OCI-LY3 (cell line): ENCODE measurements around the gene COL4A1.

Experiments
- H2AFZ ChIP-seq: fragments of 200-600, 300-600 bp; shearing (Covaris generic); 2 replicates; pipeline ENCODE4 v1.6.0; 2014; ENCODE audit warnings: antibody characterized with exemption, low read depth, low read length
- H3K27ac ChIP-seq: fragments of 200-600, 300-600 bp; sonication (generic); 2 replicates; pipeline ENCODE4 v1.5.1; 2014; ENCODE audit warnings: mild to moderate bottlenecking, low read length, moderate library complexity, mixed read lengths
- H3K27me3 ChIP-seq: fragments of 200-600, 300-600 bp; sonication (generic); 2 replicates; pipeline ENCODE4 v1.6.1; 2014; ENCODE audit warnings: low read depth, low read length, mixed read lengths
- H3K36me3 ChIP-seq: fragments of 200-600, 300-600 bp; sonication (generic); replicated peaks from 2 replicates; pipeline ENCODE3; 2014; ENCODE audit warnings: low read depth, low read length, mixed read lengths
- H3K4me1 ChIP-seq: fragments of 300-600, 200-600 bp; sonication (generic); 2 replicates; pipeline ENCODE4 v1.6.1; 2014; ENCODE audit warnings: low read length, mixed read lengths
- H3K4me2 ChIP-seq: fragments of 200-600, 300-600 bp; sonication (generic); 2 replicates; pipeline ENCODE4 v1.6.1; 2014; ENCODE audit warnings: low read length, mixed read lengths
- H3K4me3 ChIP-seq: fragments of 300-600, 200-600 bp; sonication (generic); 2 replicates; pipeline ENCODE4 v1.5.1; 2014; ENCODE audit warnings: antibody characterized with exemption, mild to moderate bottlenecking, low read length, moderate library complexity
- H3K79me2 ChIP-seq: fragments of 300-600, 200-600 bp; shearing (Covaris generic); 2 replicates; pipeline ENCODE4 v1.6.1; 2014; ENCODE audit warnings: mild to moderate bottlenecking, low read length, mixed read lengths
- H3K9ac ChIP-seq: fragments of 300-600, 200-600 bp; shearing (Covaris generic); 2 replicates; pipeline ENCODE4 v1.6.0; 2014; ENCODE audit warnings: mild to moderate bottlenecking, low read length, moderate library complexity
- H3K9me3 ChIP-seq: fragments of 200-600, 300-600 bp; shearing (Covaris generic); 2 replicates; pipeline ENCODE4 v1.6.1; 2014; ENCODE audit warnings: low read length, mixed read lengths; ENCODE audit not compliant: insufficient read depth
- H4K20me1 ChIP-seq: fragments of 200-600, 300-600 bp; sonication (generic); 2 replicates; pipeline ENCODE4 v1.6.1; 2016; ENCODE audit warnings: low read length, mixed read lengths; ENCODE audit not compliant: insufficient read depth
- EZH2phosphoT487 ChIP-seq: fragments of 200-600 bp; shearing (Covaris generic); IDR thresholded peaks from 2 replicates; pipeline ENCODE4 v1.6.1; 2018; ENCODE audit warnings: antibody characterized with exemption, mixed run types, low read depth
- TF ChIP-seq, protein P1 (sequence below): fragments of 200-600, 300-600 bp; sonication (generic); IDR thresholded peaks from 2 replicates; pipeline ENCODE4 v1.5.1; 2014; ENCODE audit warnings: antibody characterized with exemption, low read length, low read depth

Gene COL4A1

DNA sequence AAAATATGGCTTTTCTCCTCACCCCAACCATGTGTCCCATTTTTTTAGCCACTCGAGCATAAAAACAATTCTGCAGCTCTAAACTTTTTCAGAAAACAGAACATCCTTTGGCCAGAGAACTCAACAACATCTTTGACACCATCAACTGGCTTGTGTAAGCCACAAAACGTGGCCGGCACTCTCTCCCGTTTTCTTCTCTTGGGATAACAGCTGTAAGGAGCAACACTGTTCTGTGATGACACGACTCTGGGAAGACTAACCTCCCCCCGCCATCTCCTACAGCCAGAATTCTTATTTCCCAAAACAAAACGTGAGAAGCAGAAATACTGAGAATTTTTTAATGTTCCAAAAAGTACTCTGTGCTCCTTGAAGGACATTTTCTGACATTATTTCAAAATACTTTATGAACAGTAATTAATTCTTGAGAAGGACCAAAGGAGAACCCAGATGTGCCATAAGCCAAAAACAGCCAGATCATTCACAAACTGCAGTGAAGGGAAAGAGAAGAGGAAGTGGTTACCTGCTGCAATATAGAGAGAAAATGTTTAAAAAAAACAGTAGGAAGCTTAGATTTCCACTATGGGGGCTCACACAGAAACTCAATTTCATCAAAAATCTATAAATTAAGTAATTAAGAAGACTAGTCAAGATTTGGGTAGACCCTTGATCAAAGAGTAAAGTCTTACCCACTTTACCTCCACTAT is 25.8 kb downstream of the COL4A1 start:
- Histone ChIP-seq H3K4me2 (peak overlapping the region; percentile 50), H3K9ac (peak overlapping the region; percentile 37; the same call in 1 of the 2 replicates), H3K9me3 (no peaks in the 10 kb centered on the region), H3K27me3 (no peaks in the 10 kb centered on the region), H3K4me3 (peak overlapping the region; percentile 20; the same call in 1 of the 2 replicates), H4K20me1 (no peaks in the 10 kb centered on the region), H3K27ac (peak overlapping the region; percentile 82), H3K79me2 (no peaks in the 10 kb centered on the region), H3K36me3 (no peaks in the 10 kb centered on the region), H2AFZ (no peak overlapping the region), H3K4me1 (peaks cover 31% of the 10 kb centered on the region)
- no peak for TF ChIP-seq EZH2phosphoT487
- TF ChIP-seq, protein P1, sequence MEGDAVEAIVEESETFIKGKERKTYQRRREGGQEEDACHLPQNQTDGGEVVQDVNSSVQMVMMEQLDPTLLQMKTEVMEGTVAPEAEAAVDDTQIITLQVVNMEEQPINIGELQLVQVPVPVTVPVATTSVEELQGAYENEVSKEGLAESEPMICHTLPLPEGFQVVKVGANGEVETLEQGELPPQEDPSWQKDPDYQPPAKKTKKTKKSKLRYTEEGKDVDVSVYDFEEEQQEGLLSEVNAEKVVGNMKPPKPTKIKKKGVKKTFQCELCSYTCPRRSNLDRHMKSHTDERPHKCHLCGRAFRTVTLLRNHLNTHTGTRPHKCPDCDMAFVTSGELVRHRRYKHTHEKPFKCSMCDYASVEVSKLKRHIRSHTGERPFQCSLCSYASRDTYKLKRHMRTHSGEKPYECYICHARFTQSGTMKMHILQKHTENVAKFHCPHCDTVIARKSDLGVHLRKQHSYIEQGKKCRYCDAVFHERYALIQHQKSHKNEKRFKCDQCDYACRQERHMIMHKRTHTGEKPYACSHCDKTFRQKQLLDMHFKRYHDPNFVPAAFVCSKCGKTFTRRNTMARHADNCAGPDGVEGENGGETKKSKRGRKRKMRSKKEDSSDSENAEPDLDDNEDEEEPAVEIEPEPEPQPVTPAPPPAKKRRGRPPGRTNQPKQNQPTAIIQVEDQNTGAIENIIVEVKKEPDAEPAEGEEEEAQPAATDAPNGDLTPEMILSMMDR: no peak

DNA sequence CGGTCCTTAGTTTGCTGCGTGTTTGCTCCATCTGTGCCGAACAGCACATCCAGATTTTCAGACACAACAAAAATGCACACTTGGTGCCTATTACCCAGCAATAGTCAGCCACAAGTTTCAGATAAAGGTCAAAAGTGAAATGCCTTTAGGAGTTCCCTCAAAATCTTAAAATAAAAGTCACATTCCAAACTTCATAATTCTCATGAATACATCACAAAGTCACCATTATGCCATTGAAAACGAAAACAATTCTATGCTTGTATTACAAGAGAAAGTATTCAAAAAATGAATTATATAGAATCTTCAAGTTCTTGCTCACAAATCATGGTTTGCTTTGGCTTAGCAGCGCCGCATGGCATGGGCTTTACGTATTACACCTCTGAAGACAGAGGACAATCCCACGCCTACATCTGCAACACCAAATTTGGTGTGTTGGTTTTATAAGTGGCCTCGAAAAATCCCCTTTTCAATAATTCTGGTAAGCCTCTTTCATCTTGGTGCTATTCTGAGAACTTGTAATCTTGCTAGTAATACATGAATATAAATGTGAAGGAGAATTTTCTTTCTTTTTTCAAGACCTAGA is 26.6 kb downstream of the COL4A1 start:
- Histone ChIP-seq H3K36me3 (no peaks in the 10 kb centered on the region), H3K79me2 (no peaks in the 10 kb centered on the region)
- TF ChIP-seq, protein P1: peak; percentile 18; the same call in 1 of the 2 replicates
- no peak for TF ChIP-seq EZH2phosphoT487

DNA sequence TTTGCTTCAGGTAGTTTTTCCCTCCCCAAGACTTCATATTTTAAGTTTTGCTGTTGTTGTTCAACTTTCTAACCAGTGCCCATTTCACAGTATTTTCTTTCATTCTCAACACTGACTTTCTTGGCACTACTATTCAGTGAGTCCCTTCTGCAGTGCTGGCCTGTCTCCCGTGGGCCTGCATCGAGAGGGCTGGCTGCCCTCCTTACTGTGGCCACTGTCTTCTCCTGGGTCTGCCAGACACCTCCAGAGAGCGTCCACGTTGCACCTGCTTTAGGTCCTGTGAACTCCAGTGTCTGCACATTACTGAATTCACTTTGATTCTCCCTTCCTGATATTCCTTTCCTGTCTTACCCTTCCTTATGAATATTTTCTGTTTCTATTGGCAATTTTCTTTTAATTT is 27.3 kb downstream of the COL4A1 start:
- Histone ChIP-seq H2AFZ (no peak overlapping the region), H3K27ac (peak overlapping the region; percentile 44), H3K4me2 (no peak overlapping the region), H3K27me3 (no peaks in the 10 kb centered on the region), H3K4me1 (peaks cover 31% of the 10 kb centered on the region), H4K20me1 (no peaks in the 10 kb centered on the region), H3K79me2 (no peaks in the 10 kb centered on the region), H3K36me3 (no peaks in the 10 kb centered on the region), H3K9me3 (no peaks in the 10 kb centered on the region), H3K9ac (no peak overlapping the region), H3K4me3 (no peak overlapping the region)
- TF ChIP-seq, protein P1: no peak
- no peak for TF ChIP-seq EZH2phosphoT487

More for the DNA sequence above, 26.6 kb downstream of the COL4A1 start:
- H3K9me3 ChIP-seq: no peaks in the 10 kb centered on the region
- peak overlapping the region; percentile 37; the same call in 1 of the 2 replicates for H3K9ac ChIP-seq
- H3K4me2 ChIP-seq: peak overlapping the region; percentile 50
- peak overlapping the region; percentile 82 for H3K27ac ChIP-seq
- H3K27me3 ChIP-seq: no peaks in the 10 kb centered on the region
- no peaks in the 10 kb centered on the region for H4K20me1 ChIP-seq
- H2AFZ ChIP-seq: no peak overlapping the region
- H3K4me1 ChIP-seq: peaks cover 31% of the 10 kb centered on the region
- H3K4me3 ChIP-seq: peak overlapping the region; percentile 20; the same call in 1 of the 2 replicates

DNA sequence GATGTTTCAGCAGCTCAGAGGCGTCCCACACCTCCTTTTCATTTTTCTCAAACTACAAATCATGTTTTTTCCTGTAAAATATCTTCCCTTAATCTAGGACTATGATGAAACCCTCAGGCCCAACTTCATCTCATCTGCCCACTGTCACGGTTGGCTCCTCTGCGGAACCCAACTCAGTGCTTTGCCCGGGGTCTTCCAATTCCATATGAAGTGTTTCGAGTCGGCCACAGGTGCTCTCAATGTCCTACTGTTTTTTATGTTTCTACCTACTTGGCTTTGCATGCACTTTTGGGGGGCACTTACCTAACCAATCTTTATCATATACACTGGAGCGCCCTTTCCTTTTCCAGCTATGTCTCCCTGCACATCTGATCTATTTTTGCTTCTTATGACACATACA is 28.1 kb downstream of the COL4A1 start:
- H3K4me3 ChIP-seq: no peak overlapping the region
- no peak overlapping the region for H2AFZ ChIP-seq
- TF ChIP-seq EZH2phosphoT487: no peak
- H3K9ac ChIP-seq: no peak overlapping the region
- H3K27me3 ChIP-seq: no peaks in the 10 kb centered on the region
- no peaks in the 10 kb centered on the region for H4K20me1 ChIP-seq
- no peaks in the 10 kb centered on the region for H3K36me3 ChIP-seq
- no peak overlapping the region for H3K27ac ChIP-seq
- H3K4me2 ChIP-seq: no peak overlapping the region
- H3K79me2 ChIP-seq: no peaks in the 10 kb centered on the region
- no peaks in the 10 kb centered on the region for H3K9me3 ChIP-seq
- peaks cover 31% of the 10 kb centered on the region for H3K4me1 ChIP-seq
